Effector CD8-positive, alpha-beta T cell (primary cell): ENCODE results near the gene AURKAIP1.
A peak's percentile ranks its signal among the peaks of the same experiment; 100 is the strongest.

Experiments used
- DNase-seq: peaks from one replicate; lab custom pipeline; 2025; lab: John Stamatoyannopoulos, UW

Gene AURKAIP1

GRCh38 chr1:1361233-1361981, 13.6 kb downstream of the AURKAIP1 start:
- DNase-seq: no peak

- DNase-seq: no peak
Observed at GRCh38 chr1:1360506-1361169, 14.4 kb downstream of the AURKAIP1 start.

- no peak for DNase-seq
Observed at GRCh38 chr1:1359664-1360468, 15.1 kb downstream of the AURKAIP1 start.

GRCh38 chr1:1359308-1359663, 15.7 kb downstream of the AURKAIP1 start:
- no peak for DNase-seq

- no peak for DNase-seq
Observed at GRCh38 chr1:1358433-1359271, 16.4 kb downstream of the AURKAIP1 start, which contains the start of gene MXRA8. MXRA8 (minus strand) TSS chr1:1358555; CDS start chr1:1358504, 51 bp downstream.

- no peak for DNase-seq
Observed at GRCh38 chr1:1357871-1358432, 17.1 kb downstream of the AURKAIP1 start.

- DNase-seq: no peak
Observed at GRCh38 chr1:1356796-1357401, 18.1 kb downstream of the AURKAIP1 start.

GRCh38 chr1:1356166-1356795, 18.7 kb downstream of the AURKAIP1 start:
- no peak for DNase-seq

- DNase-seq: no peak
Observed at GRCh38 chr1:1355416-1355815, 19.6 kb downstream of the AURKAIP1 start.

- DNase-seq: no peak
Observed at GRCh38 chr1:1354271-1355247, 20.4 kb downstream of the AURKAIP1 start.

- no peak for DNase-seq
Observed at GRCh38 chr1:1353389-1354151, 21.4 kb downstream of the AURKAIP1 start.

- DNase-seq: no peak
Observed at GRCh38 chr1:1352786-1353388, 22.1 kb downstream of the AURKAIP1 start.

GRCh38 chr1:1351511-1352427, 23.2 kb downstream of the AURKAIP1 start:
- DNase-seq: no peak

- peak; percentile 65 for DNase-seq
Observed at GRCh38 chr1:1349256-1350012, 25.6 kb downstream of the AURKAIP1 start, which contains the start of gene DVL1. DVL1 (minus strand) TSS chr1:1349418; CDS start chr1:1349065, 353 bp downstream.

- no peak for DNase-seq
Observed at GRCh38 chr1:1348420-1349255, 26.4 kb downstream of the AURKAIP1 start.
